ENCODE data around the gene KSR1. TPM values are rescaled to one million over a fixed set of nuclear protein-coding genes. Genes with fewer than 3 reads are reported as not detected.

KSR1 gene
- total and polyA plus RNA-seq, 9 of the 15 experiments (the other 6 are each of a cell fraction or from before 2014, with no cell fraction given): 1.4 to 51.7 (median 18.4) TPM

GRCh38 chr17:27633312-27634025 is 177.2 kb downstream of the KSR1 start (continued):
- TF ChIP-seq, protein P1, sequence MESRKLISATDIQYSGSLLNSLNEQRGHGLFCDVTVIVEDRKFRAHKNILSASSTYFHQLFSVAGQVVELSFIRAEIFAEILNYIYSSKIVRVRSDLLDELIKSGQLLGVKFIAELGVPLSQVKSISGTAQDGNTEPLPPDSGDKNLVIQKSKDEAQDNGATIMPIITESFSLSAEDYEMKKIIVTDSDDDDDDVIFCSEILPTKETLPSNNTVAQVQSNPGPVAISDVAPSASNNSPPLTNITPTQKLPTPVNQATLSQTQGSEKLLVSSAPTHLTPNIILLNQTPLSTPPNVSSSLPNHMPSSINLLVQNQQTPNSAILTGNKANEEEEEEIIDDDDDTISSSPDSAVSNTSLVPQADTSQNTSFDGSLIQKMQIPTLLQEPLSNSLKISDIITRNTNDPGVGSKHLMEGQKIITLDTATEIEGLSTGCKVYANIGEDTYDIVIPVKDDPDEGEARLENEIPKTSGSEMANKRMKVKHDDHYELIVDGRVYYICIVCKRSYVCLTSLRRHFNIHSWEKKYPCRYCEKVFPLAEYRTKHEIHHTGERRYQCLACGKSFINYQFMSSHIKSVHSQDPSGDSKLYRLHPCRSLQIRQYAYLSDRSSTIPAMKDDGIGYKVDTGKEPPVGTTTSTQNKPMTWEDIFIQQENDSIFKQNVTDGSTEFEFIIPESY (CRISPR knock-in tag; IDR thresholded peaks at IDR 0.05): no peak
- no peak for TF ChIP-seq E4F1 (CRISPR knock-in tag; IDR thresholded peaks at IDR 0.05; ENCODE audit: borderline replicate concordance)
- TF ChIP-seq, protein P2, sequence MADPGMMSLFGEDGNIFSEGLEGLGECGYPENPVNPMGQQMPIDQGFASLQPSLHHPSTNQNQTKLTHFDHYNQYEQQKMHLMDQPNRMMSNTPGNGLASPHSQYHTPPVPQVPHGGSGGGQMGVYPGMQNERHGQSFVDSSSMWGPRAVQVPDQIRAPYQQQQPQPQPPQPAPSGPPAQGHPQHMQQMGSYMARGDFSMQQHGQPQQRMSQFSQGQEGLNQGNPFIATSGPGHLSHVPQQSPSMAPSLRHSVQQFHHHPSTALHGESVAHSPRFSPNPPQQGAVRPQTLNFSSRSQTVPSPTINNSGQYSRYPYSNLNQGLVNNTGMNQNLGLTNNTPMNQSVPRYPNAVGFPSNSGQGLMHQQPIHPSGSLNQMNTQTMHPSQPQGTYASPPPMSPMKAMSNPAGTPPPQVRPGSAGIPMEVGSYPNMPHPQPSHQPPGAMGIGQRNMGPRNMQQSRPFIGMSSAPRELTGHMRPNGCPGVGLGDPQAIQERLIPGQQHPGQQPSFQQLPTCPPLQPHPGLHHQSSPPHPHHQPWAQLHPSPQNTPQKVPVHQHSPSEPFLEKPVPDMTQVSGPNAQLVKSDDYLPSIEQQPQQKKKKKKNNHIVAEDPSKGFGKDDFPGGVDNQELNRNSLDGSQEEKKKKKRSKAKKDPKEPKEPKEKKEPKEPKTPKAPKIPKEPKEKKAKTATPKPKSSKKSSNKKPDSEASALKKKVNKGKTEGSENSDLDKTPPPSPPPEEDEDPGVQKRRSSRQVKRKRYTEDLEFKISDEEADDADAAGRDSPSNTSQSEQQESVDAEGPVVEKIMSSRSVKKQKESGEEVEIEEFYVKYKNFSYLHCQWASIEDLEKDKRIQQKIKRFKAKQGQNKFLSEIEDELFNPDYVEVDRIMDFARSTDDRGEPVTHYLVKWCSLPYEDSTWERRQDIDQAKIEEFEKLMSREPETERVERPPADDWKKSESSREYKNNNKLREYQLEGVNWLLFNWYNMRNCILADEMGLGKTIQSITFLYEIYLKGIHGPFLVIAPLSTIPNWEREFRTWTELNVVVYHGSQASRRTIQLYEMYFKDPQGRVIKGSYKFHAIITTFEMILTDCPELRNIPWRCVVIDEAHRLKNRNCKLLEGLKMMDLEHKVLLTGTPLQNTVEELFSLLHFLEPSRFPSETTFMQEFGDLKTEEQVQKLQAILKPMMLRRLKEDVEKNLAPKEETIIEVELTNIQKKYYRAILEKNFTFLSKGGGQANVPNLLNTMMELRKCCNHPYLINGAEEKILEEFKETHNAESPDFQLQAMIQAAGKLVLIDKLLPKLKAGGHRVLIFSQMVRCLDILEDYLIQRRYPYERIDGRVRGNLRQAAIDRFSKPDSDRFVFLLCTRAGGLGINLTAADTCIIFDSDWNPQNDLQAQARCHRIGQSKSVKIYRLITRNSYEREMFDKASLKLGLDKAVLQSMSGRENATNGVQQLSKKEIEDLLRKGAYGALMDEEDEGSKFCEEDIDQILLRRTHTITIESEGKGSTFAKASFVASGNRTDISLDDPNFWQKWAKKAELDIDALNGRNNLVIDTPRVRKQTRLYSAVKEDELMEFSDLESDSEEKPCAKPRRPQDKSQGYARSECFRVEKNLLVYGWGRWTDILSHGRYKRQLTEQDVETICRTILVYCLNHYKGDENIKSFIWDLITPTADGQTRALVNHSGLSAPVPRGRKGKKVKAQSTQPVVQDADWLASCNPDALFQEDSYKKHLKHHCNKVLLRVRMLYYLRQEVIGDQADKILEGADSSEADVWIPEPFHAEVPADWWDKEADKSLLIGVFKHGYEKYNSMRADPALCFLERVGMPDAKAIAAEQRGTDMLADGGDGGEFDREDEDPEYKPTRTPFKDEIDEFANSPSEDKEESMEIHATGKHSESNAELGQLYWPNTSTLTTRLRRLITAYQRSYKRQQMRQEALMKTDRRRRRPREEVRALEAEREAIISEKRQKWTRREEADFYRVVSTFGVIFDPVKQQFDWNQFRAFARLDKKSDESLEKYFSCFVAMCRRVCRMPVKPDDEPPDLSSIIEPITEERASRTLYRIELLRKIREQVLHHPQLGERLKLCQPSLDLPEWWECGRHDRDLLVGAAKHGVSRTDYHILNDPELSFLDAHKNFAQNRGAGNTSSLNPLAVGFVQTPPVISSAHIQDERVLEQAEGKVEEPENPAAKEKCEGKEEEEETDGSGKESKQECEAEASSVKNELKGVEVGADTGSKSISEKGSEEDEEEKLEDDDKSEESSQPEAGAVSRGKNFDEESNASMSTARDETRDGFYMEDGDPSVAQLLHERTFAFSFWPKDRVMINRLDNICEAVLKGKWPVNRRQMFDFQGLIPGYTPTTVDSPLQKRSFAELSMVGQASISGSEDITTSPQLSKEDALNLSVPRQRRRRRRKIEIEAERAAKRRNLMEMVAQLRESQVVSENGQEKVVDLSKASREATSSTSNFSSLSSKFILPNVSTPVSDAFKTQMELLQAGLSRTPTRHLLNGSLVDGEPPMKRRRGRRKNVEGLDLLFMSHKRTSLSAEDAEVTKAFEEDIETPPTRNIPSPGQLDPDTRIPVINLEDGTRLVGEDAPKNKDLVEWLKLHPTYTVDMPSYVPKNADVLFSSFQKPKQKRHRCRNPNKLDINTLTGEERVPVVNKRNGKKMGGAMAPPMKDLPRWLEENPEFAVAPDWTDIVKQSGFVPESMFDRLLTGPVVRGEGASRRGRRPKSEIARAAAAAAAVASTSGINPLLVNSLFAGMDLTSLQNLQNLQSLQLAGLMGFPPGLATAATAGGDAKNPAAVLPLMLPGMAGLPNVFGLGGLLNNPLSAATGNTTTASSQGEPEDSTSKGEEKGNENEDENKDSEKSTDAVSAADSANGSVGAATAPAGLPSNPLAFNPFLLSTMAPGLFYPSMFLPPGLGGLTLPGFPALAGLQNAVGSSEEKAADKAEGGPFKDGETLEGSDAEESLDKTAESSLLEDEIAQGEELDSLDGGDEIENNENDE (IDR thresholded peaks at IDR 0.05; ENCODE audit: low read depth, low read length): no peak
- no peak for TF ChIP-seq POLR2H (tag; IDR thresholded peaks at IDR 0.05; ENCODE audit: low read depth)
- TF ChIP-seq ZEB2 (IDR thresholded peaks at IDR 0.05): no peak
- TF ChIP-seq SAFB2 (IDR thresholded peaks at IDR 0.05; ENCODE audit: borderline replicate concordance, low read depth, low read length, severe bottlenecking): no peak
- no peak for TF ChIP-seq CHD4 (IDR thresholded peaks at IDR 0.05; ENCODE audit: insufficient read depth, insufficient replicate concordance, low read depth, low read length, poor library complexity, severe bottlenecking)
- TF ChIP-seq MEIS2 (IDR thresholded peaks at IDR 0.05; ENCODE audit: partially characterized antibody): no peak
- no peak for TF ChIP-seq CEBPG (CRISPR knock-in tag; IDR thresholded peaks at IDR 0.05)
- TF ChIP-seq CEBPG (tag; conservative IDR thresholded peaks at IDR 0.05 in 1 of 2, IDR thresholded peaks at IDR 0.05 in 1 of 2): no peak
